ENCODE measurements around the gene PIGL.

- TF ChIP-seq CTCF (IDR thresholded peaks at IDR 0.05; ENCODE audit: borderline replicate concordance, extremely low read depth, low read length, poor library complexity, severe bottlenecking) (no peak), EZH2 (IDR thresholded peaks at IDR 0.05; ENCODE audit: borderline replicate concordance, low read depth, low read length, severe bottlenecking) (no peak)
Observed at GRCh38 chr17:16232391-16232790, 15.4 kb downstream of the PIGL start.
